SH-SY5Y (cell line): Measurements from ENCODE around the gene HCFC2.

ENCODE experiments used
- GATA2 ChIP-seq: IDR thresholded peaks from 2 replicates; pipeline ENCODE4 v1.6.1; 2011; ENCODE audit warnings: mild to moderate bottlenecking, low read depth, low read length
- GATA3 ChIP-seq: IDR thresholded peaks from 2 replicates; pipeline ENCODE4 v1.6.1; 2011; ENCODE audit warnings: low read depth, mild to moderate bottlenecking, low read length, moderate library complexity

The HCFC2 gene

GRCh38 chr12:104154806-104155205 lies 90.5 kb downstream of the HCFC2 start:
- TF ChIP-seq GATA2 (no peak), GATA3 (no peak)
